Mesendoderm (in vitro differentiated cells): ENCODE results near the gene NEGR1.

Experiments
- DNase-seq: peaks from one replicate; pipeline ENCODE4 v3.0.0; 2013
- H2AK5ac ChIP-seq: 2 replicates; pipeline ENCODE4 v1.6.1; 2013; ENCODE audit warnings: low read length, inconsistent platforms
- H2BK120ac ChIP-seq: 2 replicates; pipeline ENCODE4 v1.6.1; 2013; ENCODE audit warnings: low read depth, mild to moderate bottlenecking, low read length, moderate library complexity, mixed read lengths
- H2BK15ac ChIP-seq: replicated peaks from 2 replicates; pipeline ENCODE4 v1.6.1; 2013; ENCODE audit warnings: low read depth, mild to moderate bottlenecking, moderate library complexity
- H2BK5ac ChIP-seq: 2 replicates; pipeline ENCODE4 v1.6.1; 2013; ENCODE audit warnings: low read length, inconsistent platforms
- H3K18ac ChIP-seq: 2 replicates; pipeline ENCODE4 v1.6.1; 2013; ENCODE audit warnings: mild to moderate bottlenecking, low read length, mixed read lengths
- H3K23ac ChIP-seq: one replicate; pipeline ENCODE4 v1.6.1; 2013; ENCODE audit warnings: low read length
- H3K27ac ChIP-seq: 2 replicates; pipeline ENCODE4 v1.5.1; 2013; ENCODE audit warnings: low read depth, mild to moderate bottlenecking, inconsistent platforms, low read length, moderate library complexity
- H3K27me3 ChIP-seq: 2 replicates; pipeline ENCODE4 v1.6.1; 2013; ENCODE audit warnings: low read length, control low read depth, mild to moderate bottlenecking, inconsistent platforms; ENCODE audit not compliant: insufficient read depth, poor library complexity
- H3K36me3 ChIP-seq: 2 replicates; pipeline ENCODE4 v1.6.1; 2013; ENCODE audit warnings: low read length, inconsistent platforms; ENCODE audit not compliant: control insufficient read depth, insufficient read depth
- H3K4ac ChIP-seq: one replicate; pipeline ENCODE4 v1.6.1; 2013; ENCODE audit warnings: low read depth, mild to moderate bottlenecking, low read length, moderate library complexity
- H3K4me1 ChIP-seq: 2 replicates; pipeline ENCODE4 v1.6.1; 2013; ENCODE audit warnings: low read depth, low read length, inconsistent platforms; ENCODE audit not compliant: control insufficient read depth
- H3K4me2 ChIP-seq: 2 replicates; pipeline ENCODE4 v1.6.1; 2013; ENCODE audit warnings: low read length
- H3K4me3 ChIP-seq: 2 replicates; pipeline ENCODE4 v1.5.1; 2013; ENCODE audit warnings: mild to moderate bottlenecking, low read length
- H3K56ac ChIP-seq: one replicate; pipeline ENCODE4 v1.6.1; 2013; ENCODE audit warnings: low read length
- H3K79me1 ChIP-seq: 2 replicates; pipeline ENCODE4 v1.6.1; 2013; ENCODE audit warnings: low read length, inconsistent platforms
- H3K79me2 ChIP-seq: 2 replicates; pipeline ENCODE4 v1.6.1; 2013; ENCODE audit warnings: mild to moderate bottlenecking, low read length; ENCODE audit not compliant: control insufficient read depth, insufficient read depth
- H3K9ac ChIP-seq: 2 replicates; pipeline ENCODE4 v1.6.1; 2013; ENCODE audit warnings: low read length, inconsistent platforms
- H4K5ac ChIP-seq: one replicate; pipeline ENCODE4 v1.6.1; 2013; ENCODE audit warnings: low read length
- H4K8ac ChIP-seq: one replicate; pipeline ENCODE4 v1.6.1; 2013; ENCODE audit warnings: low read depth, mild to moderate bottlenecking, control low read depth, low read length, moderate library complexity
- WGBS: extraction: QIAGEN DNeasy Blood & Tissue Kit; methylation state at CpG from one replicate; pipeline ENCODE4 v1.1.7; 2013; ENCODE audit warnings: low lambda C conversion rate, missing lambda C conversion rate; ENCODE audit not compliant: insufficient coverage; ENCODE audit errors: extremely low coverage; 5-methylcytosine and 5-hydroxymethylcytosine counted together

Gene NEGR1

DNA sequence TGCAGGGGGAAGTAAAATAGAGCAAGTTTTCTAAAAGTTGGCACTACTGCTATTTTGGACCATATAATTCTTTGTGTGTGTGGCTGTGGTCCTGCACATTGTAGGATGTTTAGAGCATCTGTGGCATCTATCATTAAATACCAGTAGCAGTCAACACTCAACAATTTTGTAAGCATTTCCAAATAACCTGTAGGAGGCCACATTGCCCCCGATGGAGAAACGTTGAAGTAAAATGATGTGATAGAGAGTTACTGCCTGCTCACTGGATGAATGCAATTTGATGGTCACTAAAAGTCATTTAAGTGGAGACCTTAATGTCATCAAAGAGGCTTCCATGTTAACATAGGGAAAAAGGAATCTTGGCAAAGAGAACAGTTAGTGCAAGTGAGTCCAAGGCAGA is 560.8 kb downstream of the NEGR1 start:
- Histone ChIP-seq H2BK5ac (no peak overlapping the region), H2AK5ac (no peak overlapping the region), H3K79me1 (no peaks in the 10 kb centered on the region), H3K9ac (no peak overlapping the region), H3K4ac (no peak overlapping the region), H2BK120ac (no peak overlapping the region), H4K8ac (no peak overlapping the region), H3K79me2 (no peaks in the 10 kb centered on the region), H3K27me3 (no peaks in the 10 kb centered on the region), H3K18ac (no peak overlapping the region), H3K4me3 (no peak overlapping the region), H4K5ac (no peak overlapping the region), H3K4me2 (no peak overlapping the region), H3K36me3 (no peaks in the 10 kb centered on the region), H3K56ac (no peak overlapping the region), H2BK15ac (no peak overlapping the region), H3K27ac (no peak overlapping the region), H3K23ac (no peak overlapping the region), H3K4me1 (no peaks in the 10 kb centered on the region)
- WGBS: no CpG with 5 or more reads among the region's 2 CpGs
- DNase-seq: peak; percentile 31

DNA sequence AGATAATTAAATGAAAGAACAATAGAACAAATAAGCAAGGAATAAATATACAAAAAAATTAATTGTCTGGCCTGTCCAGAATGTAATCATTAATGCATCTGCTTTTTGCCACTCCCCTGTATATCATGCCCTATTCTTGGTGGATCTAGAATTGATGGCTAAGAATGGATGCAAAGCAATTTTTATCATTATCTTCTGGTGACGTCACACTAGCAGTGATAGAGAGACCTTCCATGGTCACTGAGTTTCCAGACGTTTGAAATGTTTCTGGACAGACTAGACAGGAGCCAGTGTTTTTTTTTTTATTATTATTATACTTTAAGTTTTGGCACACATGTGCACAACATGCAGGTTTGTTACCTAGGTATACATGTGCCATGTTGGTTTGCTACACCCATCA is 563.0 kb downstream of the NEGR1 start:
- Histone ChIP-seq H3K9ac (no peak overlapping the region), H3K27me3 (no peaks in the 10 kb centered on the region), H3K4me1 (no peaks in the 10 kb centered on the region), H2BK120ac (no peak overlapping the region), H3K79me2 (no peaks in the 10 kb centered on the region), H3K18ac (no peak overlapping the region), H2AK5ac (no peak overlapping the region), H3K27ac (no peak overlapping the region), H3K4me3 (no peak overlapping the region), H3K4me2 (no peak overlapping the region), H4K5ac (no peak overlapping the region), H4K8ac (no peak overlapping the region), H2BK5ac (no peak overlapping the region), H3K36me3 (no peaks in the 10 kb centered on the region), H2BK15ac (no peak overlapping the region), H3K56ac (no peak overlapping the region), H3K79me1 (no peaks in the 10 kb centered on the region), H3K4ac (no peak overlapping the region), H3K23ac (no peak overlapping the region)
- no CpG with 5 or more reads among the region's 2 CpGs for WGBS
- no peak for DNase-seq

DNA sequence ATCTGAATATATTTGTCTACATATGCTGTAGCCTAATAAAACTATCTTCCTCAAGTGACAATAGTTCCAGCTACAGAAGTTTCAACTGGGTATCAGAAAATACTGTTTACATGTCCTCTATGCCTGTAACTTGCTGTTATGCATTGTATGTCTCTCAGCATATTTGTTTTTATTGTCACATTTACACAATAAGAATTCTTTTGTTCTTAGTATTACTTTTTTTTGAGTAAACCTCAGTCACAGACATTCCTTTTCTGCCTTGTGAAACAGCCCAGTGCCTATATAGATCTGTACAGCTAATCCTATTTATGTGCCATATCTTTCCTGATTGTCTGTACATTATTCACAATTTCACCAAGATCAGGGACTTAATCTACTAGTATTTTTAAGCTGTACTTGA is 565.2 kb downstream of the NEGR1 start:
- no peak overlapping the region for H3K4me3 ChIP-seq
- DNase-seq: no peak

DNA sequence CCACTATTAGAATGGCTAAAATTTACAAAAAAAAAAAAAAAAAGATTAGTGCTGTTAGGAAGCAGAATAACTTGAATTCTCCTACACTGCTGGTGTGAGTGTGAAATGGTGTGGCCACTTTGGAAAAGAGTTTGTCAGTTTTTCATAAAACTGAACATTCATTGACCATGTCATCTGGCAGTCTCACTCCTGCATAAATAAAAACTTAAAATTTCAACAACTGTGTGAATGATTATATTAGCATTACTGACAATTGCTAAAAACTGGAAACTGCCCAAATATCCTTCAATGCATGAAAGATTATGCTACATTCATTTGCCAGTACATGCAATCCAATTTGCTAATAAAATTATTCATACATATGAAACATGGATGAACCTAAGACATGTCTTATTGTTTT is 570.9 kb downstream of the NEGR1 start:
- Histone ChIP-seq H3K79me2 (no peaks in the 10 kb centered on the region), H3K4me3 (no peak overlapping the region), H3K9ac (no peak overlapping the region), H3K56ac (no peak overlapping the region), H3K4me2 (no peak overlapping the region), H3K18ac (no peak overlapping the region), H2AK5ac (no peak overlapping the region), H3K4me1 (no peaks in the 10 kb centered on the region), H4K5ac (no peak overlapping the region), H2BK120ac (no peak overlapping the region), H4K8ac (no peak overlapping the region), H3K79me1 (no peaks in the 10 kb centered on the region), H3K23ac (no peak overlapping the region), H2BK5ac (no peak overlapping the region), H3K4ac (no peak overlapping the region), H3K27me3 (no peaks in the 10 kb centered on the region), H3K27ac (no peak overlapping the region), H3K36me3 (no peaks in the 10 kb centered on the region), H2BK15ac (no peak overlapping the region)
- no peak for DNase-seq

More for the DNA sequence above, 565.2 kb downstream of the NEGR1 start:
- H2AK5ac ChIP-seq: no peak overlapping the region
- no peak overlapping the region for H4K8ac ChIP-seq
- H2BK5ac ChIP-seq: no peak overlapping the region
- no peaks in the 10 kb centered on the region for H3K27me3 ChIP-seq
- H4K5ac ChIP-seq: no peak overlapping the region
- H3K27ac ChIP-seq: no peak overlapping the region
- no peaks in the 10 kb centered on the region for H3K79me2 ChIP-seq
- no peak overlapping the region for H2BK120ac ChIP-seq
- H3K4ac ChIP-seq: no peak overlapping the region
- H3K56ac ChIP-seq: no peak overlapping the region
- no peaks in the 10 kb centered on the region for H3K79me1 ChIP-seq
- no peak overlapping the region for H3K18ac ChIP-seq
- no peak overlapping the region for H3K4me2 ChIP-seq
- H3K9ac ChIP-seq: no peak overlapping the region
- H3K36me3 ChIP-seq: no peaks in the 10 kb centered on the region
- H3K23ac ChIP-seq: no peak overlapping the region
- H3K4me1 ChIP-seq: no peaks in the 10 kb centered on the region
- no peak overlapping the region for H2BK15ac ChIP-seq

DNA sequence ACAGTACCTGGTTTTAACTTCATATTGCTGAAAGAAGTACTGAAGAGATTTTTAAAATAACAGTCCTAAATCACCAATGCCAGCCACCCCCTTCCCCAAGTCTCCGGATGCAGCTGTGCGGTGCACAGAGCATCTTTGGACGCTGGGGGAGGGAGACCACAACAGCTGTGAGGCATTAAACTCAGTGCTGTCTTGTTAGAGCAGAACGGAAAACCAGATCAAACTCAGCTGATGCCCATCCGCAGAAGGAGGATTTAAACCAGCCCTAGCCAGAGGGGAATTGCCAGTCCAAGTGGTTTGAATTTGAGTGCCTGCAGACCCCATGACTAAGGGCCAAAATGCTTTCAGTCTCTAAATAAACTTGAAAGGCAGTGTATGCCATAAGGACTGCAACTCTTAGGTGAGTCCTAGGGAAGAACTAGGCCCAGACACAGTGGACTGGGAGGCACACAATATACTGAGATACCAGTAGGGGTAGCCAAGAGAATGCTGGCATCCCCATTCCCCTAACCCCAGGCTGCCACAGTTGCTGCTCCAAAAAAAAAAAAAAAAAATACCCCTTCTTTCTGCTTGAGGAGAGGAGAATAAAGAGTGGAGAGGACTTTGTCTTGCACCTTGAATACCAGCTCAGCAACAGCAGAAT is 576.2 kb downstream of the NEGR1 start:
- no CpG with 5 or more reads among the region's 5 CpGs for WGBS

DNA sequence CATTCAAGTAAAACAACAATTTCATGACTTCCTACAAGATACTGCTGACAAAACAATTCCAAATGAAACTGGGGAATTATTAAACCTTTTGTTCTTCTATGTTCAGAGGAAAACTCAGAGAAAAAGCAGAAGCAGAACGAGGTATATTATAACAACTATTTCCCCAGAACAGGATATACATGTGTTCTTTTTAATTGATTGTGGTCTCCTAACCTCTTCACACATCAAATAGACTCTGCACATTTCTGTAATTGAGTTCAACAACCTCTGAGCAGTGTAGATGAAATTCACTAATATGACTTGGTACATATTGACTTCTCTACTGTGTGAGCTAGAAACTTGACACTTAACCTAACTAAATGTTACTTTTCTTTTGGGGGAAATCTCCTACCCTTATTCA is 584.2 kb downstream of the NEGR1 start:
- no peak overlapping the region for H2BK15ac ChIP-seq
- no peak overlapping the region for H3K56ac ChIP-seq
- no peaks in the 10 kb centered on the region for H3K36me3 ChIP-seq
- no peak overlapping the region for H3K9ac ChIP-seq
- no peak overlapping the region for H3K4me3 ChIP-seq
- no peak overlapping the region for H3K18ac ChIP-seq
- no peak overlapping the region for H3K23ac ChIP-seq
- H3K79me1 ChIP-seq: no peaks in the 10 kb centered on the region
- no peak overlapping the region for H2BK5ac ChIP-seq
- H3K79me2 ChIP-seq: no peaks in the 10 kb centered on the region
- H2BK120ac ChIP-seq: no peak overlapping the region
- H3K27ac ChIP-seq: no peak overlapping the region
- DNase-seq: no peak
- no peak overlapping the region for H3K4me2 ChIP-seq
- no peak overlapping the region for H3K4ac ChIP-seq
- no peak overlapping the region for H4K8ac ChIP-seq
- no CpG with 5 or more reads among the region's 1 CpG for WGBS
- no peaks in the 10 kb centered on the region for H3K27me3 ChIP-seq
- no peak overlapping the region for H4K5ac ChIP-seq
- no peak overlapping the region for H2AK5ac ChIP-seq
- H3K4me1 ChIP-seq: no peaks in the 10 kb centered on the region

More for the DNA sequence above, 576.2 kb downstream of the NEGR1 start:
- no peak overlapping the region for H2AK5ac ChIP-seq
- H3K79me1 ChIP-seq: no peaks in the 10 kb centered on the region
- no peaks in the 10 kb centered on the region for H3K36me3 ChIP-seq
- DNase-seq: no peak
- H4K5ac ChIP-seq: no peak overlapping the region
- no peak overlapping the region for H2BK5ac ChIP-seq
- no peaks in the 10 kb centered on the region for H3K27me3 ChIP-seq
- H3K18ac ChIP-seq: no peak overlapping the region
- H3K79me2 ChIP-seq: no peaks in the 10 kb centered on the region
- no peak overlapping the region for H4K8ac ChIP-seq
- no peak overlapping the region for H3K4me3 ChIP-seq
- H3K4me2 ChIP-seq: no peak overlapping the region
- H3K4ac ChIP-seq: no peak overlapping the region
- H3K23ac ChIP-seq: no peak overlapping the region
- no peak overlapping the region for H3K9ac ChIP-seq
- H3K56ac ChIP-seq: no peak overlapping the region
- H3K27ac ChIP-seq: no peak overlapping the region
- no peak overlapping the region for H2BK15ac ChIP-seq
- no peak overlapping the region for H2BK120ac ChIP-seq
- no peaks in the 10 kb centered on the region for H3K4me1 ChIP-seq
